OCI-LY1 (cell line): ENCODE results near the gene RFPL2.

ENCODE experiments used
- CTCF ChIP-seq: fragments of 200-600 bp; sonication (generic), shearing (Covaris generic); IDR thresholded peaks from 2 replicates; pipeline ENCODE4 v1.5.1; 2017; ENCODE audit warnings: mild to moderate bottlenecking, antibody characterized with exemption, low read length, moderate library complexity, mixed read lengths
- EZH2 ChIP-seq: fragments of 200-600 bp; sonication (generic), shearing (Covaris generic); IDR thresholded peaks from 2 replicates; pipeline ENCODE4 v1.8.0; 2017; ENCODE audit warnings: borderline replicate concordance, mixed run types, mild to moderate bottlenecking, antibody characterized with exemption, low read length, moderate library complexity, mixed read lengths

DNA sequence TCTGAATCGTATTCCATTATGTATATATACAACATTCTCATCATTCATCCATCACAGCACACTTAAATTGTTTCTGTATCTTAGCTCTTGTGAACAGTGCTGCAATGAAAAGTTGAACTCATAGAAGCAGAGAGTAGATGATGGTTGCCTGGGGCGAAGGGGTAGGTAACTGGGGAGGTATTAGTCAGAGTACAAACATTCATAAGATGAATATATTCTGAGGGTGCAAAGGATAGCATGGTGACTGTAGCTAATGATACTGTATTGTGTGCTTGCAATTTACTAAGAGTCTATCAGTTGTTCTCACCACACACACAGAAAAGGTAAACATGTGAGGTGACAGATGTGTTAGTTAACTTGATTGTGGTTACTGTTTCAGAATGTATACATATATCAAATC is 12.6 kb upstream of the RFPL2 start:
- TF ChIP-seq CTCF (no peak), EZH2 (no peak)
